H1 (cell line): Measurements from ENCODE around the gene GAS7. TPM values are rescaled to one million over a fixed set of nuclear protein-coding genes. Genes with fewer than 3 reads are reported as not detected.

ENCODE experiments used
- CHD7 ChIP-seq: fragments of 300-600 bp; sonication (generic); IDR thresholded peaks from 2 replicates; pipeline ENCODE4 v1.7.1; 2012; ENCODE audit warnings: low read length, moderate library complexity, mild to moderate bottlenecking, inconsistent platforms; ENCODE audit not compliant: insufficient replicate concordance
- PHF8 ChIP-seq: fragments of 200-600 bp; sonication (generic); conservative IDR thresholded peaks from 2 replicates; pipeline ENCODE4 v1.7.1; 2012; ENCODE audit warnings: low read depth, mild to moderate bottlenecking, inconsistent platforms, low read length, moderate library complexity
- SP1 ChIP-seq: IDR thresholded peaks from 2 replicates; pipeline ENCODE4 v1.6.1; 2011; ENCODE audit warnings: low read depth, low read length
- polyA plus RNA-seq, 7 experiments: library from polyadenylated mRNA; depleted of rRNA in 3 of 7; stranded (reverse) in 5 of 7; unstranded in 2 of 7; fragments of >200 nt in 5 of 7; fragments of 200-250 nt in 2 of 7; gene quantifications; 1 replicate in 5 of 7; 2 replicates in 1 of 7; 4 replicates in 1 of 7; pipeline versions ENCODE4 v1.2.1 to v1.2.3, GENCODE V29; 2011 to 2013; ENCODE audit warnings: missing spikeins in 2 of 7, mixed read lengths in 2 of 7
- total RNA-seq: library from RNA; stranded (reverse); fragmentation: NEBNext Ultra II Directional; extraction: Animal tissue kit (Norgen Biotek cat#: 25700); gene quantifications from 2 replicates; pipeline ENCODE4 v1.2.1, GENCODE V29; 2021

The GAS7 gene
- total and polyA plus RNA-seq, 2 of the 8 experiments (the other 6 are each of a cell fraction or from before 2014, with no cell fraction given): 5.0 to 14.5 TPM

GRCh38 chr17:9900784-9901183 is 297.6 kb downstream of the GAS7 start (continued):
- TF ChIP-seq CHD7 (no peak), PHF8 (no peak), SP1 (no peak)
- TF ChIP-seq, all 59 proteins: peak for 0
